Skeletal muscle satellite cell (primary cell): Measurements from ENCODE around the gene RTP2. TPM values are rescaled to one million over a fixed set of nuclear protein-coding genes. Genes with fewer than 3 reads are reported as not detected.

Experiments used
- H3K27me3 ChIP-seq: 2 replicates; pipeline ENCODE4 v1.7.0; 2013; ENCODE audit warnings: low read length; ENCODE audit not compliant: control insufficient read depth, insufficient read depth
- H3K36me3 ChIP-seq: 2 replicates; pipeline ENCODE4 v1.7.0; 2013; ENCODE audit warnings: mild to moderate bottlenecking, control low read depth, low read length; ENCODE audit not compliant: insufficient read depth
- H3K4me1 ChIP-seq: 2 replicates; pipeline ENCODE4 v1.7.0; 2013; ENCODE audit warnings: low read length; ENCODE audit not compliant: control insufficient read depth, insufficient read depth
- H3K4me2 ChIP-seq: 2 replicates; pipeline ENCODE4 v1.7.0; 2013; ENCODE audit warnings: mild to moderate bottlenecking, low read length
- H3K4me3 ChIP-seq: 2 replicates; pipeline ENCODE4 v1.7.0; 2013; ENCODE audit warnings: low read length
- H3K9ac ChIP-seq: 2 replicates; pipeline ENCODE4 v1.7.0; 2013; ENCODE audit warnings: mild to moderate bottlenecking, low read depth, low read length, moderate library complexity
- H3K9me3 ChIP-seq: replicated peaks from 2 replicates; pipeline ENCODE4 v1.7.0; 2013; ENCODE audit warnings: mild to moderate bottlenecking, control low read depth, low read length
- total RNA-seq: library from RNA; depleted of rRNA; stranded (reverse); fragments of >200 nt; gene quantifications from 2 replicates; pipeline ENCODE4 v1.2.3, GENCODE V29; 2012; rRNA removed

RTP2 gene, protein sequence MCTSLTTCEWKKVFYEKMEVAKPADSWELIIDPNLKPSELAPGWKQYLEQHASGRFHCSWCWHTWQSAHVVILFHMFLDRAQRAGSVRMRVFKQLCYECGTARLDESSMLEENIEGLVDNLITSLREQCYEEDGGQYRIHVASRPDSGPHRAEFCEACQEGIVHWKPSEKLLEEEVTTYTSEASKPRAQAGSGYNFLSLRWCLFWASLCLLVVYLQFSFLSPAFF
- not detected in 2 replicates for total RNA-seq

GRCh38 chr3:187702507-187703033 lies at the start of gene RTP2:
Gene RTP2, minus strand, starts transcription at chr3:187702557. Its CDS starts 429 bp downstream, at chr3:187702128.
- Histone ChIP-seq H3K27me3 (peaks cover 6% of the 10 kb centered on the region), H3K36me3 (no peaks in the 10 kb centered on the region), H3K4me3 (no peak within 1 kb of the TSS), H3K4me2 (no peak within 1 kb of the TSS), H3K9me3 (no peaks in the 10 kb centered on the region), H3K9ac (no peak within 1 kb of the TSS), H3K4me1 (no peaks in the 10 kb centered on the region)

- Histone ChIP-seq H3K9me3 (no peaks in the 10 kb centered on the region), H3K4me2 (peak overlapping the region; percentile 80), H3K4me3 (peak overlapping the region; percentile 68), H3K4me1 (peaks cover 24% of the 10 kb centered on the region), H3K36me3 (no peaks in the 10 kb centered on the region), H3K9ac (peak overlapping the region; percentile 71), H3K27me3 (no peaks in the 10 kb centered on the region)
These were observed 48.3 kb upstream of the RTP2 start for GRCh38 chr3:187750513-187751123.

GRCh38 chr3:187750006-187750512 lies 47.7 kb upstream of the RTP2 start:
- H3K9ac ChIP-seq, result peak overlapping the region; percentile 71
- H3K9me3 ChIP-seq, result no peaks in the 10 kb centered on the region
- no peaks in the 10 kb centered on the region for H3K27me3 ChIP-seq
- H3K36me3 ChIP-seq, result no peaks in the 10 kb centered on the region
- H3K4me2 ChIP-seq, result peak overlapping the region; percentile 80
- peaks cover 24% of the 10 kb centered on the region for H3K4me1 ChIP-seq
- H3K4me3 ChIP-seq, result peak overlapping the region; percentile 68

DNA sequence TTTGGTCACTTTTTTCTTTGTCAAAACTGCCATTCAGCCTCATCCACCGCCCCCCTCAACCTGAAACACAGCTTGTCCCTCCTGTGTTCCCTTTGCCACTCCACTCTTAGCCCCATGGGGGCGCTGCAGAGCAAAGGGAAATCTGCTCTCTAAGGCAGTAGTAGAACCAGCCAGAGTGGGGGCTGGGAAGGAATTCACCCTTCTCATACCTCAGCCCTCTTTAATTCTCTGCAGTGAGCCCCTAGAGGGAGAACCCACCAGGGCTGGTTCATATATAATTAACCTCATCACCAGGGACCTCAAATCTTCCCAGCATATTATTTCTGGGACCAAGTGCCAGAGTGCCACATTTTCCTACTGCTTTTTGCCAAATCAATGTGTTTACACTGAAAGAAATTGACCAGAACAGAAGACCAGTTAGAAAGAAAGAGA lies 45.7 kb upstream of the RTP2 start:
- H3K4me1 ChIP-seq, result peaks cover 24% of the 10 kb centered on the region
- H3K36me3 ChIP-seq, result no peaks in the 10 kb centered on the region
- peak overlapping the region; percentile 95 for H3K9ac ChIP-seq
- H3K27me3 ChIP-seq, result no peaks in the 10 kb centered on the region
- H3K4me2 ChIP-seq, result peak overlapping the region; percentile 94
- no peak overlapping the region for H3K4me3 ChIP-seq
- no peaks in the 10 kb centered on the region for H3K9me3 ChIP-seq

- H3K4me3 ChIP-seq, result peak overlapping the region; percentile 84
These were observed 45.1 kb upstream of the RTP2 start for GRCh38 chr3:187747506-187747905.

GRCh38 chr3:187746442-187747281 lies 44.3 kb upstream of the RTP2 start:
- H3K27me3 ChIP-seq, result no peaks in the 10 kb centered on the region
- H3K9ac ChIP-seq, result peak overlapping the region; percentile 95
- H3K36me3 ChIP-seq, result no peaks in the 10 kb centered on the region
- H3K4me2 ChIP-seq, result peak overlapping the region; percentile 94
- peak overlapping the region; percentile 84 for H3K4me3 ChIP-seq
- H3K9me3 ChIP-seq, result no peaks in the 10 kb centered on the region
- H3K4me1 ChIP-seq, result peaks cover 34% of the 10 kb centered on the region

More at GRCh38 chr3:187747506-187747905, 45.1 kb upstream of the RTP2 start:
- Histone ChIP-seq H3K4me1 (peaks cover 27% of the 10 kb centered on the region), H3K27me3 (no peaks in the 10 kb centered on the region), H3K4me2 (peak overlapping the region; percentile 94), H3K9ac (peak overlapping the region; percentile 95), H3K36me3 (no peaks in the 10 kb centered on the region), H3K9me3 (no peaks in the 10 kb centered on the region)

GRCh38 chr3:187746059-187746441 lies 43.7 kb upstream of the RTP2 start:
- Histone ChIP-seq H3K9ac (peak overlapping the region; percentile 95), H3K4me3 (peak overlapping the region; percentile 84), H3K4me2 (peak overlapping the region; percentile 94), H3K36me3 (no peaks in the 10 kb centered on the region), H3K27me3 (no peaks in the 10 kb centered on the region), H3K4me1 (peaks cover 38% of the 10 kb centered on the region), H3K9me3 (no peaks in the 10 kb centered on the region)

GRCh38 chr3:187745201-187746058 lies 43.1 kb upstream of the RTP2 start, which contains the start of gene BCL6:
Gene BCL6, minus strand, starts transcription at chr3:187745468. Its CDS starts 11,775 bp downstream, at chr3:187733693.
- Histone ChIP-seq H3K9ac (peak within 1 kb of the TSS; percentile 95), H3K36me3 (no peaks in the 10 kb centered on the region), H3K27me3 (no peaks in the 10 kb centered on the region), H3K4me3 (peak within 1 kb of the TSS; percentile 84), H3K4me1 (peaks cover 39% of the 10 kb centered on the region), H3K9me3 (no peaks in the 10 kb centered on the region), H3K4me2 (peak within 1 kb of the TSS; percentile 94)

DNA sequence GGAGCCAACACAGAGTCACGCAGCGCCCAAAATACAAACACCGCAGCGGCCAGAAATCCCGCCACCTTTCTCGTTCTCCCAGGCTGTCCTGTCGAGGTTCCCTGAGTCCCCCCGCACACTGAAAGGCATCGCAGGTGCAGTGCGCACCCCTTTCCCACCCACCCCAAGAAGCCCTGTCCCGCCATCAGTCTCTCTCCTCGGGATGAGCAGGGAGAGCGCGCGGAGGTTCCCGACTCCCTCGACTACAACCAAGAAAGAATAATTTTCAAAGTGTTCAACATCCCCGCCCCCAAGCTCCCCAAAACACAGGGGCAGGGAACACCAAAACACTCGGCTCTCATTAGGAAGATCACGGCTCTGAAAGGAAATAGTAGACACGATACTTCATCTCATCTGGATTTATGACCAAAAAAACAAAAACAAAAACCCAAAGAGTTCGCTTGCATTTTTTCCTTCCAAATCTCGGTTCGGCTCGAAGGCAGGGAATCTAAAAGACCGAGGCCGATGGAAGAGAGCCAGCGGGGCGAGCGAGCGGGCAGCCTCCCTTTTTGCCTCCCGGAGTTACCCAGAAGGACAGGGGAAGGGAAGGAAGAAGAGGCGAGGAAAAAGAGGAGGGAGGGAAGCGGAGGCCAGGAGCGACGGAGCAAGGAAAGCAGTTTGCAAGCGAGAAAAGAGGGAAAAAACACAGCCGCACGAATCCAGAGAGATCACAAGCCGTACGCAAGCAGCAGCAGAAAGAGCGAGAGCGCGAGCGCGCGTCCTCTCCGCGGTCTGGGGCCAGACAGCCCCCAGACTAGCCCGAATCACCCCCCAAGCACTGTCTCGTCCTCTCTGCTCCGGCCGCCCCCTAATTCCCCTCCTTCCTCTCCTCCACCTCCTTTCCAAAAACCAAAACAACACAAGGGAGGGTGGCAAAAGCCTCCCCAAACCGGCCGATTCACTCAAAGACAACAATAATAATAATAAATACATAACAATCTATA lies 42.1 kb upstream of the RTP2 start:
- Histone ChIP-seq H3K4me1 (peaks cover 40% of the 10 kb centered on the region), H3K9ac (peak overlapping the region; percentile 95), H3K27me3 (no peaks in the 10 kb centered on the region), H3K36me3 (no peaks in the 10 kb centered on the region), H3K4me3 (peak overlapping the region; percentile 84), H3K9me3 (no peaks in the 10 kb centered on the region), H3K4me2 (peak overlapping the region; percentile 94)
